Brain microvascular endothelial cell (primary cell): ENCODE measurements around the gene HSD17B1.

ENCODE experiments used
- DNase-seq: peaks from one replicate; pipeline ENCODE4 v3.0.0-alpha.2; 2020
- H3K27ac ChIP-seq: fragments of 250-450 bp; sonication (Bioruptor Pico); 2 replicates; pipeline ENCODE4 v1.5.1; 2020; ENCODE audit warnings: mild to moderate bottlenecking, moderate library complexity
- H3K27me3 ChIP-seq: fragments of 250-450 bp; sonication (Bioruptor Pico); replicated peaks from 2 replicates; pipeline ENCODE4 v1.5.1; 2020; ENCODE audit warnings: mild to moderate bottlenecking
- H3K36me3 ChIP-seq: fragments of 250-450 bp; sonication (Bioruptor Pico); replicated peaks from 2 replicates; pipeline ENCODE4 v1.5.1; 2020; ENCODE audit warnings: mild to moderate bottlenecking
- H3K4me3 ChIP-seq: 2 replicates; pipeline ENCODE4 v1.5.1; 2011; ENCODE audit warnings: low read depth, mild to moderate bottlenecking, control low read depth, low read length, moderate library complexity
- CTCF ChIP-seq: IDR thresholded peaks from 2 replicates; pipeline ENCODE4 v1.5.1; 2011; ENCODE audit warnings: low read depth, mild to moderate bottlenecking, moderate library complexity, low read length, control low read depth, inconsistent platforms; ENCODE audit errors: missing control alignments
- in situ Hi-C: cut with HindIII; loops from 2 replicates; pipeline ENCODE4 v1.10.0; 2017; ENCODE audit warnings: low sequenced_read_pairs, low pct_ligation_motif_present

Gene HSD17B1

DNA sequence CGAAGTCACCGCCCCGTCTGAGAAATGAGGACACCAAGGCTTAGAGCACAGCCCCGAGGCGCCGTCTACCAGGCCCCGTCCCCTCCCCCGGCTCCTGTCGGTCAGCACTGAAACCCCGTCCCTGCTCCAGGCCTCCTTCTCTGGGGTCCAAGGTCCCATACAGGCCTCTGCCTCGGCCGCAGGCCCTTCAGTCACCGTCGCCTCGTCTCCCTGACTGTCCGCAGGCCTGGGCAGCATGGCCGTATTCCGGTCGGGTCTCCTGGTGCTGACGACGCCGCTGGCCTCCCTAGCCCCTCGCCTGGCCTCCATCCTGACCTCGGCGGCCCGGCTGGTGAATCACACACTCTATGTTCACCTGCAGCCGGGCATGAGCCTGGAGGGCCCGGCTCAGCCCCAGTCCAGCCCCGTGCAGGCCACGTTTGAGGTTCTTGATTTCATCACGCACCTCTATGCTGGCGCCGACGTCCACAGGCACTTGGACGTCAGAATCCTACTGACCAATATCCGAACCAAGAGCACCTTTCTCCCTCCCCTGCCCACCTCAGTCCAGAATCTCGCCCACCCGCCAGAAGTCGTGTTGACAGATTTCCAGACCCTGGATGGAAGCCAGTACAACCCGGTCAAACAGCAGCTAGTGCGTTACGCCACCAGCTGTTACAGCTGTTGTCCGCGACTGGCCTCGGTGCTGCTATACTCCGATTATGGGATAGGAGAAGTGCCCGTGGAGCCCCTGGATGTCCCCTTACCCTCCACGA is 9.8 kb downstream of the HSD17B1 start:
- peak overlapping the region; percentile 81 for H3K27ac ChIP-seq
- H3K36me3 ChIP-seq, result peaks cover 21% of the 10 kb centered on the region
- no peak for TF ChIP-seq CTCF
- H3K27me3 ChIP-seq, result no peaks in the 10 kb centered on the region
- DNase-seq, result no peak
- peak overlapping the region; percentile 87 for H3K4me3 ChIP-seq
- in situ Hi-C loops, result no loop called here

DNA sequence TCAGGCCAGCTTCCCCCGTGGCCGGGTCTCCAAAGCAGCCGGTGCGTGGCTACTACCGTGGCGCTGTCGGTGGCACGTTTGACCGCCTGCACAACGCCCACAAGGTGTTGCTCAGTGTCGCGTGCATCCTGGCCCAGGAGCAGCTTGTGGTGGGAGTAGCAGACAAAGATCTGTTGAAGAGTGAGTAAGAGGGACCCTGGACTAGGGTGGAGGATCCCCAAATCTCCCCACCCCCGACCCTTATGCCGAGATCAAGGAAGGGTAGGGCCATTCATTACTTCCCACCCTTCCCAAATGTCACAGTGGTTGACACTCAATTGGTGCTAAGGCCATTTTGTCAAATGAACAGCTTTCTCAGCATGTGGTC is 10.4 kb downstream of the HSD17B1 start:
- TF ChIP-seq CTCF, result no peak
- no peaks in the 10 kb centered on the region for H3K27me3 ChIP-seq
- peaks cover 21% of the 10 kb centered on the region for H3K36me3 ChIP-seq
- DNase-seq, result no peak
- H3K4me3 ChIP-seq, result peak overlapping the region; percentile 87
- H3K27ac ChIP-seq, result peak overlapping the region; percentile 81
- in situ Hi-C loops, result no loop called here

- DNase-seq, result no peak
- Histone ChIP-seq H3K36me3 (peaks cover 24% of the 10 kb centered on the region), H3K27ac (no peak overlapping the region), H3K27me3 (no peaks in the 10 kb centered on the region), H3K4me3 (no peak overlapping the region)
- in situ Hi-C loops, result no loop called here
- TF ChIP-seq CTCF, result no peak
Measured at GRCh38 chr17:42563543-42563942, 10.8 kb downstream of the HSD17B1 start.

GRCh38 chr17:42563950-42564349 is 11.2 kb downstream of the HSD17B1 start:
- in situ Hi-C loops, result no loop called here
- Histone ChIP-seq H3K27ac (no peak overlapping the region), H3K27me3 (no peaks in the 10 kb centered on the region), H3K4me3 (no peak overlapping the region), H3K36me3 (peaks cover 26% of the 10 kb centered on the region)
- no peak for TF ChIP-seq CTCF
- DNase-seq, result no peak

- no peak for TF ChIP-seq CTCF
- Histone ChIP-seq H3K27me3 (no peaks in the 10 kb centered on the region), H3K36me3 (peaks cover 36% of the 10 kb centered on the region), H3K27ac (no peak overlapping the region), H3K4me3 (no peak overlapping the region)
- in situ Hi-C loops, result no loop called here
- DNase-seq, result no peak
Measured at GRCh38 chr17:42564815-42565522, 12.2 kb downstream of the HSD17B1 start.
